HEK293T (cell line): ENCODE results near the gene EIF4G3.
"Not testable (repeated sequence)": the region's sequence is repeated elsewhere in the genome, so short reads cannot be mapped to it uniquely, and the experiment has no call there.

Experiments used
- FOXA1 ChIP-seq: fragments of 450-650 bp; IDR thresholded peaks from 2 replicates; pipeline ENCODE4 v1.6.1; 2016; ENCODE audit warnings: mild to moderate bottlenecking
- FOXK2 ChIP-seq: fragments of 450-650 bp; IDR thresholded peaks from 2 replicates; pipeline ENCODE4 v1.6.1; 2016; ENCODE audit warnings: mild to moderate bottlenecking
- NFRKB ChIP-seq: fragments of 450-650 bp; IDR thresholded peaks from 2 replicates; pipeline ENCODE4 v1.6.1; 2016; ENCODE audit warnings: mild to moderate bottlenecking, moderate library complexity
- SP1 ChIP-seq: fragments of 450-650 bp; IDR thresholded peaks from 2 replicates; pipeline ENCODE4 v1.6.1; 2017
- SUZ12 ChIP-seq: fragments of 450-650 bp; IDR thresholded peaks from 2 replicates; pipeline ENCODE4 v1.6.1; 2016; ENCODE audit warnings: mild to moderate bottlenecking
- ZNF384 ChIP-seq: fragments of 450-650 bp; IDR thresholded peaks from 2 replicates; pipeline ENCODE4 v1.6.1; 2016

DNA sequence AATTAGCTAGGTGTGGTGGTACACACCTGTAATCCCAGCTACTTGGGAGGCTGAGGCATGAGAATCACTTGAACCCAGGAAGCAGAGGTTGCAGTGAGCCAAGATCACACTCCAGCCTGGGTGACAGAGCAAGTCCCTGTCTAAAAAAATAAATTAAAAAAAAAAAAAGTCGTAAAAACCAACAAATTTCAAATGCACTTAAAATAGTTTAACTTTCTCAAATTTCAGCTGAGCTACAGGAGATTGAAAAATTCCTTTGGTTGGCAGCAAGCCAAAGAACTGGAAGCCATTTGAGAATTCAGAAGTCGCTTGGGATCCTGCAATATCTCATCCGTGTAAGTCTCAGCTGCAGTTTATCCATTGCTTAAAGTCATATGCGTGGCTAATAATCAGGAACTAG lies 5.9 kb downstream of the EIF4G3 start:
- TF ChIP-seq FOXK2, SP1, FOXA1, NFRKB, SUZ12: not testable (repeated sequence)
- TF ChIP-seq ZNF384: 0 out of 2 replicates have a peak, but pooled peaks have one; percentile 13
